Adrenal gland (tissue), 12 donors: Measurements from ENCODE around the gene PTPRN2. TPM values are rescaled to one million over a fixed set of nuclear protein-coding genes. Genes with fewer than 3 reads are reported as not detected.

Experiments used
- DNase-seq, 7 donors: peaks; one replicate each; pipeline ENCODE4 v3.0.0-alpha.2; 2019 to 2020
- H3K27ac ChIP-seq, 5 donors: fragments of 200-600 bp; sonication (generic) in 4 of 5; 1 replicate in 3 of 5; 2 replicates in 2 of 5; pipeline versions ENCODE4 v1.5.1 to v1.8.0; 2016 to 2020; ENCODE audit warnings: mild to moderate bottlenecking in 1 of 5
- H3K27me3 ChIP-seq: fragments of 200-600 bp; 2 replicates; pipeline ENCODE4 v1.8.0; 2021
- H3K36me3 ChIP-seq, 2 donors: fragments of 200-600 bp; replicated peaks in 1 of 2; 1 replicate in 1 of 2; 2 replicates in 1 of 2; pipeline versions ENCODE4 v1.5.1 to v1.8.0; 2018 to 2022
- H3K4me1 ChIP-seq, 2 donors: fragments of 200-600 bp; replicated peaks in 1 of 2; 1 replicate in 1 of 2; 2 replicates in 1 of 2; pipeline versions ENCODE4 v1.5.1 to v1.8.0; 2018 to 2021
- H3K4me3 ChIP-seq, 4 donors: fragments of 200-600 bp; sonication (generic) in 3 of 4; one replicate each; pipeline ENCODE4 v1.5.1; 2016 to 2018
- H3K9me3 ChIP-seq, 3 donors: fragments of 200-600 bp; sonication (generic) in 1 of 3; replicated peaks in 1 of 3; 1 replicate in 2 of 3; 2 replicates in 1 of 3; pipeline versions ENCODE4 v1.5.1 to v1.8.0; 2016 to 2021
- POLR2A ChIP-seq, 2 donors: fragments of 450-650 bp; IDR thresholded peaks; one replicate each; pipeline ENCODE4 v1.6.1; 2017; ENCODE audit warnings: antibody characterized with exemption in 2 of 2, mild to moderate bottlenecking in 2 of 2, moderate library complexity in 1 of 2
- WGBS, 4 donors: extraction: QIAGEN DNeasy Blood & Tissue Kit in 2 of 4; methylation state at CpG; one replicate each; pipeline versions ENCODE4 v1.1.5 to v1.1.7; 2013 to 2017; 5-methylcytosine and 5-hydroxymethylcytosine counted together
- intact Hi-C, 2 donors: fragments of 100-400 bp; cut with DNase I; formaldehyde crosslinking; loops; one replicate each; pipeline versions ENCODE4 v1.14.1 to v1.15.0; 2022 to 2023
- polyA plus RNA-seq, 3 donors: library from polyadenylated mRNA; stranded (reverse); fragments of 200-250 nt in 2 of 3; fragments of 350-450 nt in 1 of 3; fragmentation: Illumina TruSeq in 1 of 3; extraction: RNeasy Lipid Tissue Mini Kit (QIAGEN cat#74804) in 1 of 3; gene quantifications; one replicate each; pipeline ENCODE4 v1.2.3, GENCODE V29; 2013 to 2014
- total RNA-seq, 9 donors: library from RNA; depleted of rRNA in 4 of 9; stranded (reverse); fragments of >200 nt in 4 of 9; fragments of 120-200 nt in 1 of 9; fragmentation: NEBNext Ultra II Directional in 1 of 9; extraction: Animal tissue kit (Norgen Biotek cat#: 25700) in 1 of 9; gene quantifications; one replicate each; pipeline versions ENCODE4 v1.1.0 to v1.2.4, GENCODE V29; 2013 to 2023
- TF ChIP-seq, protein P1 (sequence below), 6 experiments: fragments of 450-650 bp in 4 of 6; fragments of 200-600 bp in 2 of 6; sonication (generic) in 1 of 6; IDR thresholded peaks; 1 replicate in 5 of 6; 2 replicates in 1 of 6; pipeline versions ENCODE4 v1.5.1 to v1.8.0; 2016 to 2021; ENCODE audit warnings: antibody characterized with exemption in 6 of 6, mild to moderate bottlenecking in 2 of 6, moderate library complexity in 1 of 6
- donor health status: healthy with polysubstance abuse.
- donor health status: Bipolar disorder and iron deficiency.
- donor health status: DM: yes; HTN: yes; CAD: no.
- donor health status: DM: no; HTN: no; CAD: no.
- donor health status: DM: no; HTN: no; CAD: no.
- donor health status: DM: yes; HTN: yes; CAD: no.

Gene PTPRN2
- total and polyA plus RNA-seq, 12 donors: 2.2 to 16.2 (median 3.4) TPM

GRCh38 chr7:157614457-157615020, 973.1 kb downstream of the PTPRN2 start:
- peaks cover 0 to 4% of the 10 kb centered on the region in 2 donors for H3K4me1 ChIP-seq
- intact Hi-C loops: no loop called here
- DNase-seq: no peak
- H3K9me3 ChIP-seq: no peaks in the 10 kb centered on the region
- H3K36me3 ChIP-seq: no peaks in the 10 kb centered on the region
- no peak overlapping the region for H3K27ac ChIP-seq
- WGBS, 4 donors: 79 to 89% (median 88%) methylated on average over 10 to 12 of the region's 12 CpGs
- TF ChIP-seq, protein P1, sequence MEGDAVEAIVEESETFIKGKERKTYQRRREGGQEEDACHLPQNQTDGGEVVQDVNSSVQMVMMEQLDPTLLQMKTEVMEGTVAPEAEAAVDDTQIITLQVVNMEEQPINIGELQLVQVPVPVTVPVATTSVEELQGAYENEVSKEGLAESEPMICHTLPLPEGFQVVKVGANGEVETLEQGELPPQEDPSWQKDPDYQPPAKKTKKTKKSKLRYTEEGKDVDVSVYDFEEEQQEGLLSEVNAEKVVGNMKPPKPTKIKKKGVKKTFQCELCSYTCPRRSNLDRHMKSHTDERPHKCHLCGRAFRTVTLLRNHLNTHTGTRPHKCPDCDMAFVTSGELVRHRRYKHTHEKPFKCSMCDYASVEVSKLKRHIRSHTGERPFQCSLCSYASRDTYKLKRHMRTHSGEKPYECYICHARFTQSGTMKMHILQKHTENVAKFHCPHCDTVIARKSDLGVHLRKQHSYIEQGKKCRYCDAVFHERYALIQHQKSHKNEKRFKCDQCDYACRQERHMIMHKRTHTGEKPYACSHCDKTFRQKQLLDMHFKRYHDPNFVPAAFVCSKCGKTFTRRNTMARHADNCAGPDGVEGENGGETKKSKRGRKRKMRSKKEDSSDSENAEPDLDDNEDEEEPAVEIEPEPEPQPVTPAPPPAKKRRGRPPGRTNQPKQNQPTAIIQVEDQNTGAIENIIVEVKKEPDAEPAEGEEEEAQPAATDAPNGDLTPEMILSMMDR (IDR thresholded peaks at IDR 0.05): no peak
- no peak for TF ChIP-seq POLR2A (IDR thresholded peaks at IDR 0.05)
- H3K27me3 ChIP-seq: no peaks in the 10 kb centered on the region
- H3K4me3 ChIP-seq: no peak overlapping the region

GRCh38 chr7:157613575-157614322, 973.9 kb downstream of the PTPRN2 start:
- DNase-seq: no peak
- Histone ChIP-seq H3K4me1 (peaks cover 0 to 4% of the 10 kb centered on the region in 2 donors), H3K27me3 (no peaks in the 10 kb centered on the region), H3K27ac (no peak overlapping the region), H3K36me3 (no peaks in the 10 kb centered on the region), H3K9me3 (no peaks in the 10 kb centered on the region), H3K4me3 (peak overlapping the region in 1 of 4 donors; percentile 42)
- 27 to 63% (median 49%) methylated on average over 29 to 51 of the region's 51 CpGs for WGBS, 4 donors
- TF ChIP-seq, protein P1 (IDR thresholded peaks at IDR 0.05): no peak
- TF ChIP-seq POLR2A (IDR thresholded peaks at IDR 0.05): no peak
- intact Hi-C loops: no loop called here

GRCh38 chr7:157612664-157613561, 974.7 kb downstream of the PTPRN2 start:
- Histone ChIP-seq H3K4me3 (peak overlapping the region in 2 of 4 donors; percentile 16 to 42), H3K4me1 (peaks cover 0 to 4% of the 10 kb centered on the region in 2 donors), H3K27me3 (no peaks in the 10 kb centered on the region), H3K27ac (no peak overlapping the region), H3K9me3 (no peaks in the 10 kb centered on the region), H3K36me3 (no peaks in the 10 kb centered on the region)
- intact Hi-C loops: no loop called here
- peak in 4 of 7 donors; percentile 14 to 28 (median 20) for DNase-seq
- no peak for TF ChIP-seq POLR2A (IDR thresholded peaks at IDR 0.05)
- TF ChIP-seq, protein P1 (IDR thresholded peaks at IDR 0.05): peak in 1 of 6 experiments; percentile 2
- WGBS, 4 donors: 6 to 42% (median 27%) methylated on average over 30 to 79 of the region's 79 CpGs
